IPS DF 4.7 (cell line): ENCODE data around the gene TXK.

Experiments
- DNase-seq: peaks from one replicate; pipeline ENCODE4 v3.0.0-alpha.2; 2013; ENCODE audit warnings: low spot score; ENCODE audit errors: extremely low read depth

TXK gene

DNA sequence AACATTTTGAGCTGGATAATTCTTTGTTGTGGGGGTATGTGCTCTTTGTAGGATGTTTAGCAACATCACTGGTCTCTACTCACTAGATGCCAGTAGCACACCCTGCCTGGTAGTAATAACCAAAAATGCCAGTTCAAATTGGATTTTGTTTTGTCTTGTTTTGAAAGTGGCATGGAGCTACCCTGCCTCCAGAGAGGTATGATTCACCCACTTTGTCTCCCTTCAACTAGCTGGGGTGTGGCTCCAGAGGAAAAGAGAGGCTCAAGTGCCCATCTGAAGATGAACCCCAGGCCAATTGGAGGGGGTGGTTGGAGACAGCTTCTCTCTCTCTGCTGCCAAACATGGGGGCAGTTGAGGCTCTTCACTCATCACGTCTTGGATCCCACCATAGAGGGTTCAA lies 83.0 kb downstream of the TXK start:
- DNase-seq: no peak

DNA sequence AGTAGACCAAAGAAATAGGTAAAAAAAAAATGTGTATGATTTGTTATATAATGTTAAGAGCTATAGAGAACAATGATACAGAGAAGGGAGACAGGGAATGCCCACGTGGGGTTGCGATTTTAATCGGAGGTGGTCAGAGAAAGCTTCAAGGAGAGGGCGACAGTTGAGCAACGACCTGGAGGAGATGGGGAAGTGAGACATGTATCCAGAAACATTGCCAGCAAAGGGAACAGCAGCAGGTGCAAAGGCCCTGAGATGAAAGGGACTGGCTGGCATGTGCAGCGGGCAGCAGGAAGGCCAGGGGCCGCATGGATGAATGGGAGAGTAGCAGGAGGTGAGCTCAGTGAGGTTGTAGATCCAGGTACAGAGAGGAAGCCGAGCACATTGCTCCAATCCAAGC lies 84.6 kb downstream of the TXK start:
- no peak for DNase-seq

- no peak for DNase-seq
Observed at GRCh38 chr4:48047896-48048295, 86.2 kb downstream of the TXK start.

DNA sequence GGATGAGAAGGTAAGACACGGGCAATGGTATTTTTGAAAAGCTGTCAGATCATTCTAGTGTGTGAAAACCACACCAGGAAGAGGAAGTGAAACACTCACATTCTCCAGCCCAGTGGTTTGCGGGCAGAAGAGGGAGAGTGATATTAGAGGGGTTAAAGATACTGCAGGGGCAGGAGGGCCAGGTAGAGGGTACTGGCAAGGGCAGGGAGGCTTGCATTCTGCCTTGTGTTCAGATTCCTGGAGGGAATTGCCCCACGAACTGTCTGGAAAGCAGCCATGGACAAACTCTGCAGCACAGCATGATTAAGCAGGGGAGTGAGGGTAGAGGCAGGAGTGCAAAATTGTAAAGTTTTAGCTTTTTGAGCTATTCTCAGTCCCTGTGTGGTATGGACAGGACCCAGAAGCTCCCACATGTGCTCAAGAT lies 86.6 kb downstream of the TXK start:
- DNase-seq: no peak

DNA sequence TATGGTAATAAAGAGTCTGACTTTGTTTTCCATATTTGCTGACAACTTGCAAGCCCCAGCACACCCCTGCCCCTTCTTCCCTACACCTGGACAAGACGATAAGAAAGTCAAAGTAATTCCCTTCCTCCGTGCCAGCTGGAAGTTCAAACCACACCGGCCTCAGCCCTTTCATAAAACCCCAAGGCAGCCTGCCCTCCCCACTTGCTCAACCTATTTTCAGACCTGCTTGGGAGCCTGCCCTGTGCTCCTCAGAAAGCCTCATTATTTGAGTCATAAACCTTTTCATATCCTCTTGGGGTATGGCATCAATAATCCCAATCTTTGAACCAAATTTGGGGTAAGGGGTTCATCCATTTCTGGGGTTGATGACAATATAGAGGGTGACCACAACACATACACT lies 88.0 kb downstream of the TXK start:
- DNase-seq: no peak

- DNase-seq: no peak
Observed at GRCh38 chr4:48044298-48044697, 89.8 kb downstream of the TXK start.

DNA sequence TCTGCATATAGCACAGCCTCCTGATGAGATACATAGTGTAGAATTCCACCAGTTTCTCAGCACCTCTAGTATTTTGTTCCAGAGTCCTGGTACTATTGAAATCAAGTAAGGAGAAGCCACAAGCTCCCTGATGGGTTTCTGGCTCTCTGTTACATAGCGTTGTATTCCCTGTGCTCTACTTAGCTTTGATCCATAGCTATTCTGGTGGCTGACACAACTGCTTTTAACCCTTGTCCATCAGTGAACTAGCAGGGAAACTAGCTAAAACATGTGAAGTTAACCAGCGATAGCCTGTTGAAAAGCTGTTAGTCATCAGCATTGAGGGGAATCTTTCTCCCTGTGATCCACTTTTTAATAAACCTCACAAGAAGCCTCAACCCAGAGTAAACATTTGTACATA lies 90.5 kb downstream of the TXK start:
- DNase-seq: no peak

GRCh38 chr4:48042979-48043461 lies 91.0 kb downstream of the TXK start:
- DNase-seq: no peak

- DNase-seq: no peak
Observed at GRCh38 chr4:48041535-48042137, 92.4 kb downstream of the TXK start.

DNA sequence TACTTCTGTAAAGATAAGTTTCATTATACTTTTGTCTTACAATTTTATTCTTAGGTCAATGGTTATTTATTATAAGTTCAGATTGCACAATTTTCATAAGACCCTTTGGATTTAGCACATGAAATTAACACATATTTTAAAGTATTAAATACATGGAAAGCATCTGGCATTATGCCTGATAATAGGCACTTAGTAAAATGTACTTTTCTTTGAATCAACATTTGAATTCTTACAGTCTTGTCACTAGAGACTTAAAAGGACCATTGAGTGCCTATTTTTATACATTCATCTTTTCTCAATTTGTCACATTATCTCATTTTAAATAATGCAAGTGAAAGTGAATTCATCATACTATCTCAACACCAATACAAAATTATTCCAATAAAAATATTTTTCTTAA lies 94.5 kb downstream of the TXK start:
- no peak for DNase-seq

DNA sequence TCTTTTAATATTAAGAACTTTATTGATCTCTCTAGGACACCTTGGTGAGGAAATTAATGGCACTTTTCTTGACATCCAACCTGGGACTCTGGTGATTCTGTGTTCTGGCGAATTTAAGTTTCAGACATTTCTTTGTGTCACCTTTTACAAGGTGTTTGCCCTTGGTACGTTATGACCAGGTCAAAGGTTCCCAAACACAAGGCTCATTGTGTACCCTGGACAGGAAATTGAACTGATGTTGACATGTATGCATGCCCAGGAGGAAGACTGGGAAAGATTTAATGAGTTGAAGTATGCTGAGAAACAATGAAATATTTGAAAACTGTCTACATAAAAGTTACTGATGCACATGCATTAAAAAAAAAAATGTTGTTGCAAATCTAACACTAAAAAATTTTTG lies 95.4 kb downstream of the TXK start:
- no peak for DNase-seq

- no peak for DNase-seq
Observed at GRCh38 chr4:48037117-48037462, 97.0 kb downstream of the TXK start.

- no peak for DNase-seq
Observed at GRCh38 chr4:48035952-48036351, 98.1 kb downstream of the TXK start.

DNA sequence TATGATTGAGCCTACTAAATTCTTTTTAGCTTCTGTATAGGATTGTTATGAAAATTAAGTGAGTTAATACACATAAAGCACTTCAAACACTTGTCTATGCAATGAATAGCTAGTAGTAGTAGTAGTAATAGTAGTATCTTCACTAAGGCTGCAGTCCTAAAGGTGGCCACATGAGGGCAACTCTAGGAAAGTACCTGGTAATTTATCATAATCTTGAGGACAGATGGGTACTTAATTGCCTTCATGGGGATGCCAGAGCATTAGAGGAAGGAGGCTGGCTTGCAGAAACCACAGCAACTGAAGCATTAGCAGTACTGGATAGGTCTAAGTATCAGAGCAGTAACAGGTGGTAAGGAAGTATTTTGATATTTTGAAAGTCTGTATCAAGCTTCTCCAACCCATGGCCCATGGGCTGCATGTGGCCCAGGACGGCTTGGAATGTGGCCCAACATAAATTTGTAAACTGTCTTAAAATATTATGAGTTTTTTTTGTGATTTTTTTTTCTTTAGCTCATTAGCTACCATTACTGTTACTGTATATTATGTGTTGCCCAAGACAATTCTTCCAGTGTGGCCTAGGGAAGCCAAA lies 100.1 kb downstream of the TXK start:
- DNase-seq: no peak

- no peak for DNase-seq
Observed at GRCh38 chr4:48033412-48033811, 100.6 kb downstream of the TXK start.

GRCh38 chr4:48032721-48033120 lies 101.3 kb downstream of the TXK start:
- DNase-seq: no peak

GRCh38 chr4:48031802-48032525 lies 102.1 kb downstream of the TXK start:
- DNase-seq: no peak

DNA sequence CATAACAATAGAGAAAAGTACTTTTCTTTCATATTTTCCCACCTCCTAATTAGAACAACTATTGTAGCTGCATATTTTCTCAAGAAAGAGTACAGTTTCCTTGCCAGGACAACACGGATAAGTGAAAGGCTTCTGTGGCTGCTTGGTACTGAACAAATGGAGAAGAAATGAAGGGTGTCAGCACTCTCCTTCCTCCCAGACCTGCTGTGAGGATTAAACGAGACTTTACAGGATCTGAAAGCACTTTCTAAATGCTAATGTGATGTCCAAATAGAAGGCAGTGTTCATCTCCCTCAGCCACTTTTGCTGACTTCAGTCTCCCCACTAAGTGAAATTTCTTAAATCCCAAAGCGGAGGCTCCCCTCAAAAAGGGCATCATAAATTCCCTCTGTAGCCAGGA lies 103.6 kb downstream of the TXK start:
- no peak for DNase-seq

DNA sequence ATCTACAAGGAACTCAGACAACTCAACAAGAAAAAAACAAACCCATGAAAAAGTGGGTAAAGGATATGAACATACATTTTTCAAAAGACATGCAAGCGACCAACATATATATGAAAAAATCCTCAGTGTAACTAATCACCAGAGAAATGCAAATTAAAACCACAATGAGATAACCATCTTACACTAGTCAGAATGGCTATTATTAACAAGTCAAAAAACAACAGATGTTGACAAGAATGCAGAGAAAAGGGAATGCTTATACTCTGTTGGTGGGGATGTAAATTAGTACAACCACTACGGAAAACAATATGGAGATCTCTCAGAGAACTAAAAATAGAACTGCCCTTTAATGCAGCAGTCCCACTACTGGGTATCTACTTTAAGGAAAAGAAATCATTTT lies 105.4 kb downstream of the TXK start:
- no peak for DNase-seq

GRCh38 chr4:48027653-48028052 lies 106.4 kb downstream of the TXK start:
- DNase-seq: no peak

DNA sequence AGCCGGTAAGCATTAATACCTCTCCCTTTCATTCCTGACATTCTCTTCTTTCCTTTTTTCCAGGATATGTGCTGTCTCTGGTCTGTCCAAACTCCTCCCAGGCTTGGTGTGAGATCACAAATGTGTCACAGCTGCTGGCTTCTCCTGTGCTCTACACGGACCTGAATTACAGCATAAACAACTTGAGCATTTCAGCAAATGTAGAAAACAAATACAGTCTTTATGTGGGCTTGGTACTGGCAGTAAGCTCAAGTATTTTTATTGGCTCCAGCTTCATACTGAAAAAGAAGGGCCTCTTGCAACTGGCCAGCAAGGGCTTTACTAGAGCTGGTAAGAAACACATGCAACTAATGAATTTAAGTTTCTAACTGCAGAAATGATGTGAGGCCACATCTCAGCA lies 109.0 kb downstream of the TXK start:
- no peak for DNase-seq

DNA sequence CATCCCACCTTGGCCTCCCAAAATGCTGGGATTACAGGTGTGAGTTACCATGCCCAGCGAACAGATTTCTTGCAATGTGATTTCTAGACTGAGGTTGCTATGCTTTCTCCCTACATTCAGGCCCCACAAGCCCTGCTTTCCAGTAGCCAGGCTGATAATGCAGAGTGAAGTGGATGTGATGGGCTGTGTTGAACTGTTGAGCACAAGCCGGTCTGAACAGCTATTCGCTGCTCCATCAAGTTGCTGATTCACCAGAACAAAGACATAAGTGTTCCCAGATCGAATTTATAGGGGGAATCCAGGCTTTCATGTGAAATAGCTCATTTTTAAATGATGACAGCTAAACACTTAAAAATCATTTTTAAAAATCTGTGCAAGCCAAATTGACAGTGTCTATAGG lies 109.5 kb downstream of the TXK start:
- no peak for DNase-seq

- DNase-seq: no peak
Observed at GRCh38 chr4:48022192-48022799, 111.8 kb downstream of the TXK start.
